H9 (cell line): ENCODE results near the gene MAP7. TPM values are rescaled to one million over a fixed set of nuclear protein-coding genes. Genes with fewer than 3 reads are reported as not detected.
A peak's percentile ranks its signal among the peaks of the same experiment; 100 is the strongest.

Experiments
- DNase-seq: peaks from one replicate; pipeline ENCODE4 v3.0.0-alpha.2; 2017
- H2AFZ ChIP-seq: one replicate; pipeline ENCODE4 v1.6.1; 2013; ENCODE audit warnings: mild to moderate bottlenecking, low read length, control low read depth, moderate library complexity
- H2AK5ac ChIP-seq: 2 replicates; pipeline ENCODE4 v1.6.1; 2013; ENCODE audit warnings: low read length, control low read depth, mixed read lengths; ENCODE audit not compliant: insufficient read length
- H2BK120ac ChIP-seq: one replicate; pipeline ENCODE4 v1.6.1; 2013; ENCODE audit warnings: low read depth, mild to moderate bottlenecking, low read length, control low read depth, inconsistent platforms; ENCODE audit not compliant: poor library complexity, severe bottlenecking
- H2BK12ac ChIP-seq: 2 replicates; pipeline ENCODE4 v1.6.1; 2013; ENCODE audit warnings: low read length, control low read depth, mixed read lengths, low read depth; ENCODE audit not compliant: insufficient read length
- H2BK15ac ChIP-seq: 2 replicates; pipeline ENCODE4 v1.6.1; 2013; ENCODE audit warnings: low read depth, low read length, control low read depth
- H2BK20ac ChIP-seq: one replicate; pipeline ENCODE4 v1.6.1; 2013; ENCODE audit warnings: low read depth, mild to moderate bottlenecking, low read length, control low read depth, inconsistent platforms; ENCODE audit not compliant: poor library complexity, severe bottlenecking
- H2BK5ac ChIP-seq: 2 replicates; pipeline ENCODE4 v1.6.1; 2013; ENCODE audit warnings: low read length, control low read depth, mixed read lengths; ENCODE audit not compliant: insufficient read length
- H3K14ac ChIP-seq: 2 replicates; pipeline ENCODE4 v1.6.1; 2013; ENCODE audit warnings: low read length, control low read depth; ENCODE audit not compliant: insufficient read depth
- H3K18ac ChIP-seq: 2 replicates; pipeline ENCODE4 v1.6.1; 2013; ENCODE audit warnings: low read depth, mild to moderate bottlenecking, mixed read lengths, low read length, control low read depth; ENCODE audit not compliant: insufficient read length
- H3K23ac ChIP-seq: 2 replicates; pipeline ENCODE4 v1.6.1; 2013; ENCODE audit warnings: low read length, control low read depth, mixed read lengths, low read depth; ENCODE audit not compliant: insufficient read length
- H3K23me2 ChIP-seq: 2 replicates; pipeline ENCODE4 v1.6.1; 2013; ENCODE audit warnings: low read depth, mild to moderate bottlenecking, mixed read lengths, low read length, control low read depth; ENCODE audit not compliant: insufficient read length, poor library complexity, severe bottlenecking
- H3K27ac ChIP-seq: 2 replicates; pipeline ENCODE4 v1.5.1; 2013; ENCODE audit warnings: low read length, control low read depth, mixed read lengths, low read depth; ENCODE audit not compliant: insufficient read length
- H3K27me3 ChIP-seq: 2 replicates; pipeline ENCODE4 v1.6.1; 2013; ENCODE audit warnings: low read length, control low read depth, inconsistent platforms; ENCODE audit not compliant: insufficient read depth
- H3K4ac ChIP-seq: 2 replicates; pipeline ENCODE4 v1.6.1; 2013; ENCODE audit warnings: low read depth, mild to moderate bottlenecking, control low read depth, inconsistent platforms, low read length, moderate library complexity
- H3K4me1 ChIP-seq: 2 replicates; pipeline ENCODE4 v1.6.1; 2013; ENCODE audit warnings: low read length, control low read depth, inconsistent platforms; ENCODE audit not compliant: insufficient read depth
- H3K4me2 ChIP-seq: 2 replicates; pipeline ENCODE4 v1.6.1; 2013; ENCODE audit warnings: low read length, control low read depth, mixed read lengths; ENCODE audit not compliant: insufficient read length, insufficient read depth
- H3K56ac ChIP-seq: 2 replicates; pipeline ENCODE4 v1.6.1; 2013; ENCODE audit warnings: low read depth, mild to moderate bottlenecking, mixed read lengths, low read length, control low read depth; ENCODE audit not compliant: insufficient read length
- H3K79me1 ChIP-seq: 2 replicates; pipeline ENCODE4 v1.6.1; 2013; ENCODE audit warnings: low read depth, mild to moderate bottlenecking, moderate library complexity, low read length, control low read depth, inconsistent platforms; ENCODE audit not compliant: insufficient read depth, poor library complexity, severe bottlenecking
- H3K79me2 ChIP-seq: 2 replicates; pipeline ENCODE4 v1.6.1; 2013; ENCODE audit warnings: low read length, control low read depth, inconsistent platforms; ENCODE audit not compliant: insufficient read depth
- H3K9ac ChIP-seq: 2 replicates; pipeline ENCODE4 v1.6.1; 2013; ENCODE audit warnings: low read length, control low read depth, mixed read lengths; ENCODE audit not compliant: insufficient read length; ENCODE audit errors: extremely low read depth
- H3K9me3 ChIP-seq: one replicate; pipeline ENCODE4 v1.6.1; 2013; ENCODE audit warnings: low read depth, low read length, inconsistent platforms; ENCODE audit not compliant: control insufficient read depth
- H3T11ph ChIP-seq: one replicate; pipeline ENCODE4 v1.6.1; 2013; ENCODE audit warnings: mild to moderate bottlenecking, low read length, control low read depth, inconsistent platforms
- H4K20me1 ChIP-seq: one replicate; pipeline ENCODE4 v1.6.1; 2013; ENCODE audit not compliant: control insufficient read depth, insufficient read length, insufficient read depth
- H4K5ac ChIP-seq: 2 replicates; pipeline ENCODE4 v1.6.1; 2013; ENCODE audit warnings: low read depth, mild to moderate bottlenecking, mixed read lengths, low read length, control low read depth; ENCODE audit not compliant: insufficient read length
- H4K8ac ChIP-seq: replicated peaks from 2 replicates; pipeline ENCODE4 v1.6.1; 2013; ENCODE audit warnings: low read length, control low read depth, mixed read lengths, low read depth; ENCODE audit not compliant: insufficient read length
- H4K91ac ChIP-seq: 2 replicates; pipeline ENCODE4 v1.6.1; 2013; ENCODE audit warnings: low read depth, mild to moderate bottlenecking, moderate library complexity, mixed read lengths, low read length, control low read depth; ENCODE audit not compliant: insufficient read length
- H3K27ac Mint-ChIP-seq, 3 experiments: 2 replicates in 2 of 3; 3 replicates in 1 of 3; pipeline ENCODE4 v1.8.0; 2020 to 2021; ENCODE audit warnings: mixed read lengths in 3 of 3, mild to moderate bottlenecking in 1 of 3, moderate library complexity in 1 of 3
- H3K27me3 Mint-ChIP-seq: 2 replicates; pipeline ENCODE4 v1.8.0; 2021; ENCODE audit warnings: low read depth, mild to moderate bottlenecking, moderate library complexity, mixed read lengths
- H3K36me3 Mint-ChIP-seq, 3 experiments: 2 replicates in 2 of 3; 3 replicates in 1 of 3; pipeline ENCODE4 v1.8.0; 2020 to 2021; ENCODE audit warnings: low read depth in 3 of 3, mixed read lengths in 3 of 3; ENCODE audit not compliant: insufficient read depth in 1 of 3
- H3K4me1 Mint-ChIP-seq, 2 experiments: 2 replicates each; pipeline ENCODE4 v1.8.0; 2020; ENCODE audit warnings: mixed read lengths in 2 of 2
- H3K4me3 Mint-ChIP-seq, 2 experiments: 2 replicates in 1 of 2; 3 replicates in 1 of 2; pipeline ENCODE4 v1.8.0; 2020 to 2021; ENCODE audit warnings: mild to moderate bottlenecking in 2 of 2, mixed read lengths in 2 of 2, moderate library complexity in 1 of 2
- H3K9me3 Mint-ChIP-seq, 2 experiments: 2 replicates in 1 of 2; 3 replicates in 1 of 2; pipeline ENCODE4 v1.8.0; 2020; ENCODE audit warnings: mild to moderate bottlenecking in 2 of 2, mixed read lengths in 2 of 2, moderate library complexity in 1 of 2
- WGBS: extraction: QIAGEN DNeasy Blood & Tissue Kit; methylation state at CpG from one replicate; pipeline ENCODE4 v1.1.7; 2013; ENCODE audit warnings: missing lambda C conversion rate, low lambda C conversion rate, mixed read lengths; ENCODE audit not compliant: insufficient read length; ENCODE audit errors: extremely low coverage; 5-methylcytosine and 5-hydroxymethylcytosine counted together
- total RNA-seq: library from RNA; stranded (reverse); gene quantifications from 2 replicates; pipeline ENCODE4 v1.2.1, GENCODE V29; 2021
- TF ChIP-seq, protein P1 (sequence below): fragments of 200-600 bp; sonication (generic); conservative IDR thresholded peaks from 3 replicates; pipeline ENCODE4 v1.8.0; 2021; ENCODE audit warnings: antibody characterized with exemption, mild to moderate bottlenecking

Gene MAP7
- total RNA-seq, 1 experiment from 2014 or later: 51.1 TPM

DNA sequence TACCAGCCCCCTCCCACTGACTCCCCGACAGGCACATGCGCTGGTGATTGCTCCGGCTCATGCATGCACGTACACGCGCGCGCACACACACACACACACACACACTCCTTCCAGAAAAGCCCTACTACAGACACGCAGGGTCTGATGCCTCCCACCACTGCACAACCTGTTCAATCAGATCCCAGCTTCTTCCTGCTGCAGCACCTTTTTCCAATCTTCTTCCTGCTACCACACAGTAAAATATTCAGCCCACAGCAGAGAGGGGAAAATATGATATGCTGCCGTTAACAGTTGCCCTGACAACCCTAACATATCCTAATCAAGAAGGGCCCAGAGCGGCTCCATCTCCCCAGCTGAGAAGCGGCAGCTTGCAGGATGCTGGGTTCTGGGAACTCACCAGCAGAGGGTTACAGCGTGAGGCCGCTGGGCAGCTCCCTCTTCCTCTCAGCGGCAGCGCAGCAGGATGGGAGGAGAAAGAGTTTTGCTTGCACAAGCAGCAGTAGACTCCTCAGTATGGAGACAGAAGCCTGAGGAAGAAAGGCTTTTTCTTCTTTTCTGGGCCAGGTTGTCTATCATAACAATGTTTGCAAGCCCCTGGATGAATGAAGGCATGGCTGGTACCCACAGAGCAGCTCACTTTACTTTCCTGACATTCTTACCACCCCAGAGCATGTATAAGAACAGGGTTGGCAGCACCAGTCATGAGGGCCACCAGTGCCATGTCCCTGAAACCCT is 23.9 kb downstream of the MAP7 start:
- Histone ChIP-seq H3K4ac (no peak overlapping the region), H2AFZ (no peak overlapping the region), H3K23me2 (no peaks in the 10 kb centered on the region), H3T11ph (no peak overlapping the region), H2BK15ac (no peak overlapping the region), H3K79me1 (peaks cover 2% of the 10 kb centered on the region), H3K27me3 (no peaks in the 10 kb centered on the region), H4K5ac (no peak overlapping the region), H2BK12ac (no peak overlapping the region), H2BK5ac (no peak overlapping the region), H3K27ac (no peak overlapping the region), H4K8ac (no peak overlapping the region), H2BK20ac (no peak overlapping the region), H2AK5ac (no peak overlapping the region), H3K9ac (no peak overlapping the region), H3K14ac (no peak overlapping the region), H4K20me1 (no peaks in the 10 kb centered on the region), H3K4me2 (no peak overlapping the region), H3K18ac (no peak overlapping the region), H2BK120ac (no peak overlapping the region), H3K56ac (no peak overlapping the region), H3K79me2 (peaks cover 4% of the 10 kb centered on the region; the same call in 1 of the 2 replicates), H3K23ac (no peak overlapping the region), H3K9me3 (no peaks in the 10 kb centered on the region), H3K4me1 (peaks cover 20% of the 10 kb centered on the region), H4K91ac (no peak overlapping the region)
- WGBS: no CpG with 5 or more reads among the region's 16 CpGs
- Mint-ChIP-seq H3K27me3 (no peaks in the 10 kb centered on the region), H3K4me3 (peak overlapping the region; percentile 7 to 64; a peak in 4 of 5 replicates), H3K4me1 (peaks cover 47 to 61% of the 10 kb centered on the region in 2 experiments), H3K9me3 (no peaks in the 10 kb centered on the region), H3K27ac (peak overlapping the region; percentile 71 to 91 (median 87); a peak in 6 of 7 replicates), H3K36me3 (peaks cover 0 to 4% (median 2%) of the 10 kb centered on the region in 3 experiments; a peak in 2 of 7 replicates)
- peak; percentile 84 for DNase-seq
- TF ChIP-seq, protein P1, sequence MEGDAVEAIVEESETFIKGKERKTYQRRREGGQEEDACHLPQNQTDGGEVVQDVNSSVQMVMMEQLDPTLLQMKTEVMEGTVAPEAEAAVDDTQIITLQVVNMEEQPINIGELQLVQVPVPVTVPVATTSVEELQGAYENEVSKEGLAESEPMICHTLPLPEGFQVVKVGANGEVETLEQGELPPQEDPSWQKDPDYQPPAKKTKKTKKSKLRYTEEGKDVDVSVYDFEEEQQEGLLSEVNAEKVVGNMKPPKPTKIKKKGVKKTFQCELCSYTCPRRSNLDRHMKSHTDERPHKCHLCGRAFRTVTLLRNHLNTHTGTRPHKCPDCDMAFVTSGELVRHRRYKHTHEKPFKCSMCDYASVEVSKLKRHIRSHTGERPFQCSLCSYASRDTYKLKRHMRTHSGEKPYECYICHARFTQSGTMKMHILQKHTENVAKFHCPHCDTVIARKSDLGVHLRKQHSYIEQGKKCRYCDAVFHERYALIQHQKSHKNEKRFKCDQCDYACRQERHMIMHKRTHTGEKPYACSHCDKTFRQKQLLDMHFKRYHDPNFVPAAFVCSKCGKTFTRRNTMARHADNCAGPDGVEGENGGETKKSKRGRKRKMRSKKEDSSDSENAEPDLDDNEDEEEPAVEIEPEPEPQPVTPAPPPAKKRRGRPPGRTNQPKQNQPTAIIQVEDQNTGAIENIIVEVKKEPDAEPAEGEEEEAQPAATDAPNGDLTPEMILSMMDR: peak; percentile 55; the same call in 2 of the 3 replicates
